T-helper 1 cell (primary cell): Measurements from ENCODE around the gene OR5A2.
"Not testable (repeated sequence)": the region's sequence is repeated elsewhere in the genome, so short reads cannot be mapped to it uniquely, and the experiment has no call there.

Experiments used
- DNase-seq, 5 donors: peaks; one replicate each; pipeline ENCODE4 v3.0.0-alpha.2; 2012 to 2020

OR5A2 gene

DNA sequence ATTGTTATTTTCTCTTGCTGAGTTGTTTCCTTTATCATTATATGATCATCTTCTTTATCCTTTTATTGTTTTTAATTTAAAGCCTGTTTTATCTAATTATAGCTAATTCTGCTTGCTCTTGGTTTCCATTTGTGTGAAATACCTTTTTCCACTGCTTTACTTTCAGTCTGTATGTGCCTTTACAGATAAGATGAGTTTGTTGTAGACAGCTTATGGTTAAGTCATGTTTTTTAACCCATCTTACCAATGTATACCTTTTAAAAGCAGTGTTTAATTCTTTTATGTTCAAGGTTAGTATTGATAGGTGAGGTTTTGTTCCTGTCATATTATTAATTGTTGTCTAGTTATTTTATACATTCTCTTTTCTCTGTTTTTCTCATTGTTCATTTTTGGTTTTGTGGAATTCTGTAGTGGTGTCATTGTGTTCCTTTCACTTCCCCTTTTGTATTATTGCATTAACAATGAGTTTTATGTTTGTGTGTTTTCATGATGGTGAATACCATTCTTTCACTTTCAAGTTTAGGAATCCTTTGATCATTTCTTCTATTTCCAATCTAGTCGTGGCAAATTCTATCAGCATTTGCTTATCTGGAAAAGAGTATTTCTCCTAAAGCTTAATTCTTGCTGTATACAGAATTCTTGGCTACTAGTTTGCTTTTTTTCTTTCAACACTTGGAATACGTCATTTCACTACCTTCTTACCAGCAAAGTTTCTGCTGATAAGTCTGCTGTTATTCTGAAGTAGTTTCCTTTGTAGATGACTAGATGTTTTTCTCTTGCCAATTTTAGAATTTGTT lies 45.8 kb downstream of the OR5A2 start:
- DNase-seq, result no peak

- DNase-seq, result not testable (repeated sequence)
Observed at GRCh38 chr11:59372324-59372723, 53.9 kb downstream of the OR5A2 start.

DNA sequence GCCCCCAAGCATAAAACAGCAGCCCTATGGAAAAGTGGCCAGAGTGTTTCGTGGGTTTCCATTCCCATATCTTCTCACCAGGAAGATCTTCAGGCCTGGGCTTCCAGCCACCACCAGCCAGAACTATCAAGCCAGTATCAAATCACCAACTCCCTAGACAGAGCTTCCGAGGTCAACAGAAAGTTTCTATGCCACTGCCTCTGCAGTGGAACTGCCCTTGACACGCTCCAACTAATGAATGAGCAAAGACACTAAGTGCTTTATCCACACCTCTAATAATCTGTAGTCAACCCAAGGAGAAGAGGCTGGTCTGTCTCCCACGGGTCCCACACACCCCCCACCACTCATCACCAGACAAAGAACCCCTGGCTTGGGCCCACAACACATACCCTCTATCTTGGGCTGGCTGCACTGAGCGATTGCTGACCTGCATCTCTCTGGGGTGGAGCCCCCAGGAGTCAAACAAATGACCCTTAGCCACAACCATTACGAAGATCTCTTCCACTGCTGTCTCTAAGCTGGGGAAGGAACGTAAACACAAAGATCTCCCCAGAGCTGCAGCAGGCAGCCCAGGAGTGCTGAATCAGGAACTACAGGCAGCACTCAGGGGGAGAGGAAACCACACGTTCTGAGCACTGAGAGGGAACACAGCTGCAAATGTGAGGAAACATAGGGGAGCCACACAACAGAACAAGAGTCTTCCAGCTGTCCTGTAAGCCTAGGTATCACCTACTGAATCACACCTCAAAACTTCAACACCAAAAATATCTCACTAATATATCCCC lies 57.8 kb downstream of the OR5A2 start:
- no peak for DNase-seq
